GM23248 (cell line): ENCODE results near the gene MICOS13.

Experiments used
- EZH2 ChIP-seq: fragments of 200-600 bp; sonication (generic); IDR thresholded peaks from 2 replicates; pipeline ENCODE4 v1.6.1; 2018; ENCODE audit warnings: antibody characterized with exemption, mild to moderate bottlenecking; ENCODE audit not compliant: insufficient read depth, poor library complexity, severe bottlenecking
- EZH2phosphoT487 ChIP-seq: fragments of 200-600 bp; sonication (generic); IDR thresholded peaks from 2 replicates; pipeline ENCODE4 v1.6.1; 2018; ENCODE audit warnings: antibody characterized with exemption, moderate library complexity, mild to moderate bottlenecking, low read depth; ENCODE audit not compliant: insufficient read depth

DNA sequence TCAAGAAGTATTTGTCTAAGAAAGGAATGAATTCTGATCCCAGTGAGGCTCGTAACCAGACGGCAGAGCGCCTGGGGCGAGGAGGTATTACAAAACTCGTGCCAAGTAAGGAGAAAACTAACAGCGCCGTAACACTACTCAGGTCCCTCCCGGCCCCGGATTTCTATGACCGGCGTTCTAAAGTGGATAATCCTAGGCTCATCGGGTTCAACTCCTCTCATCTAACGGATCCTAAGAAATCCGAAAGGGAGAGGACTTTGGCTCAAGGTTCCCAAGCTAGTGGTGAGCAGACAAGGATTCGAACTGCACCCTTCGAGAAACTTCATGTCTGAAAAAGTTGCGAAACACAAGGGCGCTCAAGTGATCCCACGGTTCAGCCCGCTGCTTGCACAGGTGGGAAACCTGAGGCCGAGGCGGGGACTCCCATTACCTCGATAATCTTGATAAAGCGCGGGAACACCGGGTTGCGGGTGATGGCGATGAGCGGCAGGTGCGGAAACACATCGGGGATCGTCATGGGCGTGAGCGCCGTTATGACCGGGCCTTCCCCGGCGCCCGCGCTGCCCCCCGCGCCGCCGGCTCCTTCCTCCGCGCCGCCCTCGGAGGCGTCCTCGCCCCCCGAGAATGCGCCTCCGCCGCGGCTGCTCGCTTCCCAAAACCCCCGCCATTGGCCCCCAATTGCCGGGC lies 39.1 kb upstream of the MICOS13 start:
- TF ChIP-seq EZH2: no peak
- TF ChIP-seq EZH2phosphoT487: no peak
